ENCODE data around the gene KIF26A. TPM values are rescaled to one million over a fixed set of nuclear protein-coding genes. Genes with fewer than 3 reads are reported as not detected.

KIF26A gene
- total RNA-seq, 1 donor from 2014 or later: 7.0 TPM

- H3K9me3 Mint-ChIP-seq (ENCODE audit: low read depth): no peaks in the 10 kb centered on the region
These were observed 58.2 kb downstream of the KIF26A start for GRCh38 chr14:104196461-104197140.

GRCh38 chr14:104197449-104198247 is 59.3 kb downstream of the KIF26A start:
- Mint-ChIP-seq H3K27ac (no peak overlapping the region), H3K27me3 (peaks cover 9% of the 10 kb centered on the region)

More at GRCh38 chr14:104196461-104197140, 58.2 kb downstream of the KIF26A start:
- Mint-ChIP-seq H3K27ac (no peak overlapping the region), H3K4me1 (ENCODE audit: low read depth) (peaks cover 16% of the 10 kb centered on the region), H3K4me3 (ENCODE audit: low read depth) (no peak overlapping the region), H3K27me3 (peaks cover 9% of the 10 kb centered on the region), H3K36me3 (ENCODE audit: insufficient read depth) (no peaks in the 10 kb centered on the region)
- no peak for DNase-seq (ENCODE audit: low spot score, unreplicated experiment)
- no peak for TF ChIP-seq CTCF (IDR thresholded peaks at IDR 0.05; ENCODE audit: unreplicated experiment)

GRCh38 chr14:104199266-104199895 is 61.0 kb downstream of the KIF26A start:
- Mint-ChIP-seq H3K4me3 (ENCODE audit: low read depth) (no peak overlapping the region), H3K27ac (no peak overlapping the region), H3K27me3 (peaks cover 7% of the 10 kb centered on the region), H3K9me3 (ENCODE audit: low read depth) (no peaks in the 10 kb centered on the region), H3K4me1 (ENCODE audit: low read depth) (peaks cover 10% of the 10 kb centered on the region), H3K36me3 (ENCODE audit: insufficient read depth) (no peaks in the 10 kb centered on the region)
- TF ChIP-seq CTCF (IDR thresholded peaks at IDR 0.05; ENCODE audit: unreplicated experiment): no peak
- DNase-seq (ENCODE audit: low spot score, unreplicated experiment): no peak

More at GRCh38 chr14:104197449-104198247, 59.3 kb downstream of the KIF26A start:
- no peaks in the 10 kb centered on the region for H3K9me3 Mint-ChIP-seq (ENCODE audit: low read depth)
- DNase-seq (ENCODE audit: low spot score, unreplicated experiment): no peak
- no peak overlapping the region for H3K4me3 Mint-ChIP-seq (ENCODE audit: low read depth)
- peaks cover 16% of the 10 kb centered on the region for H3K4me1 Mint-ChIP-seq (ENCODE audit: low read depth)
- no peak for TF ChIP-seq CTCF (IDR thresholded peaks at IDR 0.05; ENCODE audit: unreplicated experiment)
- H3K36me3 Mint-ChIP-seq (ENCODE audit: insufficient read depth): no peaks in the 10 kb centered on the region

- Mint-ChIP-seq H3K9me3 (ENCODE audit: low read depth) (no peaks in the 10 kb centered on the region), H3K4me1 (ENCODE audit: low read depth) (peaks cover 10% of the 10 kb centered on the region), H3K36me3 (ENCODE audit: insufficient read depth) (no peaks in the 10 kb centered on the region), H3K27ac (no peak overlapping the region), H3K27me3 (peaks cover 5% of the 10 kb centered on the region), H3K4me3 (ENCODE audit: low read depth) (no peak overlapping the region)
- TF ChIP-seq CTCF (IDR thresholded peaks at IDR 0.05; ENCODE audit: unreplicated experiment): no peak
- DNase-seq (ENCODE audit: low spot score, unreplicated experiment): no peak
These were observed 61.7 kb downstream of the KIF26A start for GRCh38 chr14:104200106-104200505.

GRCh38 chr14:104200591-104200990 is 62.2 kb downstream of the KIF26A start:
- H3K27ac Mint-ChIP-seq: no peak overlapping the region

More at GRCh38 chr14:104200591-104200990, 62.2 kb downstream of the KIF26A start:
- Mint-ChIP-seq H3K36me3 (ENCODE audit: insufficient read depth) (no peaks in the 10 kb centered on the region), H3K4me3 (ENCODE audit: low read depth) (no peak overlapping the region), H3K27me3 (peaks cover 5% of the 10 kb centered on the region), H3K4me1 (ENCODE audit: low read depth) (peaks cover 10% of the 10 kb centered on the region), H3K9me3 (ENCODE audit: low read depth) (no peaks in the 10 kb centered on the region)
- TF ChIP-seq CTCF (IDR thresholded peaks at IDR 0.05; ENCODE audit: unreplicated experiment): no peak
- no peak for DNase-seq (ENCODE audit: low spot score, unreplicated experiment)

Data from progenitor cell of endocrine pancreas (in vitro differentiated cells).